OCI-LY7 (cell line): Measurements from ENCODE around the gene GYS2. TPM values are rescaled to one million over a fixed set of nuclear protein-coding genes. Genes with fewer than 3 reads are reported as not detected.
A peak's percentile ranks its signal among the peaks of the same experiment; 100 is the strongest.

Experiments
- BruUV-seq: library from RNA; stranded (reverse); fragments of 400-500 nt; replicated peaks from 2 replicates; lab custom pipeline; 2021; lab: Mats Ljungman, UMichigan
- CTCF ChIA-PET: fragments of 300-600 bp; sonication (Branson Sonifier 250); formaldehyde crosslinking; loops from one replicate; lab custom pipeline; 2022; ENCODE audit warnings: antibody characterized with exemption; ENCODE audit not compliant: unreplicated experiment; lab: Charles Lee
- POLR2A ChIA-PET: fragments of 300-600 bp; sonication (Branson Sonifier 250); formaldehyde crosslinking; loops from one replicate; lab custom pipeline; 2022; ENCODE audit warnings: antibody characterized with exemption; lab: Charles Lee
- DNase-seq: peaks from one replicate; pipeline ENCODE4 v3.0.0-alpha.2; 2015; ENCODE audit warnings: low spot score
- H2AFZ ChIP-seq: fragments of 200-600 bp; sonication (generic), shearing (Covaris generic); 2 replicates; pipeline ENCODE4 v1.6.1; 2014; ENCODE audit warnings: mild to moderate bottlenecking, antibody characterized with exemption, low read length, moderate library complexity
- H3K27ac ChIP-seq: fragments of 200-600 bp; sonication (generic); 2 replicates; pipeline ENCODE4 v1.5.1; 2014; ENCODE audit warnings: mixed run types, low read depth, mild to moderate bottlenecking, moderate library complexity, low read length, inconsistent platforms; ENCODE audit not compliant: poor library complexity, severe bottlenecking
- H3K36me3 ChIP-seq: fragments of 200-600 bp; sonication (generic); 2 replicates; pipeline ENCODE4 v1.6.1; 2014; ENCODE audit warnings: mild to moderate bottlenecking, antibody characterized with exemption, low read length, moderate library complexity, mixed read lengths; ENCODE audit not compliant: insufficient read depth
- H3K4me1 ChIP-seq: fragments of 200-600 bp; sonication (generic); 2 replicates; pipeline ENCODE4 v1.5.1; 2014; ENCODE audit warnings: mild to moderate bottlenecking, low read length; ENCODE audit not compliant: insufficient read depth, poor library complexity, severe bottlenecking
- H3K4me2 ChIP-seq: fragments of 200-600 bp; sonication (generic); 2 replicates; pipeline ENCODE4 v1.6.1; 2014; ENCODE audit warnings: mild to moderate bottlenecking, low read length
- H3K4me3 ChIP-seq: fragments of 200-600 bp; sonication (generic); 2 replicates; pipeline ENCODE4 v1.5.1; 2014; ENCODE audit warnings: mild to moderate bottlenecking, low read depth, low read length; ENCODE audit not compliant: poor library complexity, severe bottlenecking
- H3K79me2 ChIP-seq: fragments of 200-600 bp; sonication (generic); 2 replicates; pipeline ENCODE4 v1.6.1; 2016; ENCODE audit warnings: low read depth, mild to moderate bottlenecking, low read length, moderate library complexity, mixed read lengths; ENCODE audit not compliant: insufficient read depth
- H3K9me2 ChIP-seq: fragments of 200-600 bp; sonication (generic); 2 replicates; pipeline ENCODE4 v1.6.1; 2016; ENCODE audit warnings: mild to moderate bottlenecking, low read length, mixed read lengths; ENCODE audit not compliant: insufficient read depth
- H3K9me3 ChIP-seq: fragments of 200-600 bp; sonication (generic); 2 replicates; pipeline ENCODE4 v1.6.1; 2014; ENCODE audit warnings: mild to moderate bottlenecking, mixed run types, low read length, mixed read lengths
- H4K20me1 ChIP-seq: fragments of 200-600 bp; sonication (generic); 2 replicates; pipeline ENCODE4 v1.6.1; 2014; ENCODE audit warnings: mild to moderate bottlenecking, antibody characterized with exemption, low read length, moderate library complexity, mixed read lengths; ENCODE audit not compliant: insufficient read depth
- CTCF ChIP-seq: fragments of 200-600 bp; sonication (generic); conservative IDR thresholded peaks from 2 replicates; pipeline ENCODE4 v1.5.1; 2014; ENCODE audit warnings: mild to moderate bottlenecking, antibody characterized with exemption, low read length, moderate library complexity, mixed read lengths
- EZH2phosphoT487 ChIP-seq: fragments of 200-600 bp; sonication (generic); IDR thresholded peaks from 2 replicates; pipeline ENCODE4 v1.6.1; 2018; ENCODE audit warnings: low read depth, borderline replicate concordance, mild to moderate bottlenecking, mixed run types, antibody characterized with exemption, low read length, moderate library complexity, mixed read lengths
- intact Hi-C: fragments of 100-400 bp; cut with micrococcal nuclease; formaldehyde crosslinking; loops from one replicate; pipeline ENCODE4 v1.10.0; 2022; ENCODE audit not compliant: unreplicated experiment
- total RNA-seq, 2 experiments: library from RNA; depleted of rRNA in 1 of 2; stranded (reverse); fragments of >200 nt in 1 of 2; shearing (Covaris generic) in 1 of 2; gene quantifications; 2 replicates each; pipeline ENCODE4 v1.2.3, GENCODE V29; 2014 to 2022

GYS2 gene
- total RNA-seq, 2 experiments from 2014 or later: not detected

GRCh38 chr12:21527451-21528180, 77.0 kb downstream of the GYS2 start:
- H4K20me1 ChIP-seq: no peaks in the 10 kb centered on the region
- peak overlapping the region; percentile 66 for H3K4me2 ChIP-seq
- no peaks in the 10 kb centered on the region for H3K9me2 ChIP-seq
- DNase-seq: peak; percentile 83
- H3K27ac ChIP-seq: no peak overlapping the region
- peak overlapping the region; percentile 65 for H3K4me3 ChIP-seq
- peaks cover 24% of the 10 kb centered on the region for H3K4me1 ChIP-seq
- H3K36me3 ChIP-seq: no peaks in the 10 kb centered on the region
- POLR2A ChIA-PET: interaction anchor here (0.6 to 1.4 kb wide), 7 partner anchors 9 to 130 kb away, joined by 3 to 5 read pairs (median 3); partner anchors contain the start of genes LDHB and PYROXD1
- intact Hi-C loops: loop anchor here (5.0 kb wide), 1 partner anchor 130 kb away; the partner anchor contains the start of gene LDHB
- no peaks in the 10 kb centered on the region for H3K79me2 ChIP-seq
- H3K9me3 ChIP-seq: no peaks in the 10 kb centered on the region
- TF ChIP-seq EZH2phosphoT487: no peak
- no peak for TF ChIP-seq CTCF
- no TSS peak for BruUV-seq
- CTCF ChIA-PET: interaction anchor here (1.0 kb wide), 1 partner anchor 90 kb away, joined by 3 read pairs; the partner anchor contains the start of gene PYROXD1
- H2AFZ ChIP-seq: peak overlapping the region; percentile 81

GRCh38 chr12:21526721-21527345, 77.8 kb downstream of the GYS2 start:
- ChIA-PET POLR2A (interaction anchor here (0.7 to 2.6 kb wide), 7 partner anchors 10 to 532 kb away, joined by 3 to 10 read pairs (median 4); partner anchors contain the start of gene GOLT1B), CTCF (no interaction called here)
- peaks cover 24% of the 10 kb centered on the region for H3K4me1 ChIP-seq
- no peaks in the 10 kb centered on the region for H3K79me2 ChIP-seq
- no TSS peak for BruUV-seq
- no peaks in the 10 kb centered on the region for H4K20me1 ChIP-seq
- H3K4me3 ChIP-seq: no peak overlapping the region
- H3K4me2 ChIP-seq: peak overlapping the region; percentile 66; the same call in 1 of the 2 replicates
- H2AFZ ChIP-seq: peak overlapping the region; percentile 81
- no peak for DNase-seq
- no peak for TF ChIP-seq CTCF
- TF ChIP-seq EZH2phosphoT487: no peak
- H3K36me3 ChIP-seq: no peaks in the 10 kb centered on the region
- intact Hi-C loops: loop anchor here (5.0 kb wide), 1 partner anchor 130 kb away; the partner anchor contains the start of gene LDHB
- no peaks in the 10 kb centered on the region for H3K9me2 ChIP-seq
- H3K27ac ChIP-seq: no peak overlapping the region
- H3K9me3 ChIP-seq: no peaks in the 10 kb centered on the region
